Adrenal gland (tissue), 12 donors: Measurements from ENCODE around the gene TAF1B. TPM values are rescaled to one million over a fixed set of nuclear protein-coding genes. Genes with fewer than 3 reads are reported as not detected.

Source experiments
- DNase-seq, 7 donors: peaks; one replicate each; pipeline ENCODE4 v3.0.0-alpha.2; 2019 to 2020
- H3K27ac ChIP-seq, 5 donors: fragments of 200-600 bp; sonication (generic) in 4 of 5; 1 replicate in 3 of 5; 2 replicates in 2 of 5; pipeline versions ENCODE4 v1.5.1 to v1.8.0; 2016 to 2020; ENCODE audit warnings: mild to moderate bottlenecking in 1 of 5
- H3K27me3 ChIP-seq: fragments of 200-600 bp; 2 replicates; pipeline ENCODE4 v1.8.0; 2021
- H3K36me3 ChIP-seq, 2 donors: fragments of 200-600 bp; replicated peaks in 1 of 2; 1 replicate in 1 of 2; 2 replicates in 1 of 2; pipeline versions ENCODE4 v1.5.1 to v1.8.0; 2018 to 2022
- H3K4me1 ChIP-seq, 2 donors: fragments of 200-600 bp; replicated peaks in 1 of 2; 1 replicate in 1 of 2; 2 replicates in 1 of 2; pipeline versions ENCODE4 v1.5.1 to v1.8.0; 2018 to 2021
- H3K4me3 ChIP-seq, 4 donors: fragments of 200-600 bp; sonication (generic) in 3 of 4; one replicate each; pipeline ENCODE4 v1.5.1; 2016 to 2018
- H3K9me3 ChIP-seq, 3 donors: fragments of 200-600 bp; sonication (generic) in 1 of 3; replicated peaks in 1 of 3; 1 replicate in 2 of 3; 2 replicates in 1 of 3; pipeline versions ENCODE4 v1.5.1 to v1.8.0; 2016 to 2021
- POLR2A ChIP-seq, 2 donors: fragments of 450-650 bp; IDR thresholded peaks; one replicate each; pipeline ENCODE4 v1.6.1; 2017; ENCODE audit warnings: antibody characterized with exemption in 2 of 2, mild to moderate bottlenecking in 2 of 2, moderate library complexity in 1 of 2
- WGBS, 4 donors: extraction: QIAGEN DNeasy Blood & Tissue Kit in 2 of 4; methylation state at CpG; one replicate each; pipeline versions ENCODE4 v1.1.5 to v1.1.7; 2013 to 2017; 5-methylcytosine and 5-hydroxymethylcytosine counted together
- intact Hi-C, 2 donors: fragments of 100-400 bp; cut with DNase I; formaldehyde crosslinking; loops; one replicate each; pipeline versions ENCODE4 v1.14.1 to v1.15.0; 2022 to 2023
- polyA plus RNA-seq, 3 donors: library from polyadenylated mRNA; stranded (reverse); fragments of 200-250 nt in 2 of 3; fragments of 350-450 nt in 1 of 3; fragmentation: Illumina TruSeq in 1 of 3; extraction: RNeasy Lipid Tissue Mini Kit (QIAGEN cat#74804) in 1 of 3; gene quantifications; one replicate each; pipeline ENCODE4 v1.2.3, GENCODE V29; 2013 to 2014
- total RNA-seq, 9 donors: library from RNA; depleted of rRNA in 4 of 9; stranded (reverse); fragments of >200 nt in 4 of 9; fragments of 120-200 nt in 1 of 9; fragmentation: NEBNext Ultra II Directional in 1 of 9; extraction: Animal tissue kit (Norgen Biotek cat#: 25700) in 1 of 9; gene quantifications; one replicate each; pipeline versions ENCODE4 v1.1.0 to v1.2.4, GENCODE V29; 2013 to 2023
- TF ChIP-seq, protein P1 (sequence below), 6 experiments: fragments of 450-650 bp in 4 of 6; fragments of 200-600 bp in 2 of 6; sonication (generic) in 1 of 6; IDR thresholded peaks; 1 replicate in 5 of 6; 2 replicates in 1 of 6; pipeline versions ENCODE4 v1.5.1 to v1.8.0; 2016 to 2021; ENCODE audit warnings: antibody characterized with exemption in 6 of 6, mild to moderate bottlenecking in 2 of 6, moderate library complexity in 1 of 6
- donor health status: healthy with polysubstance abuse.
- donor health status: Bipolar disorder and iron deficiency.
- donor health status: DM: yes; HTN: yes; CAD: no.
- donor health status: DM: no; HTN: no; CAD: no.
- donor health status: DM: no; HTN: no; CAD: no.
- donor health status: DM: yes; HTN: yes; CAD: no.

Gene TAF1B
- total and polyA plus RNA-seq, 12 donors = 3.1 to 21.6 (median 14.9) TPM

- H3K9me3 ChIP-seq = no peaks in the 10 kb centered on the region
- no peak for TF ChIP-seq POLR2A (IDR thresholded peaks at IDR 0.05)
- 53 to 61% (median 57%) methylated on average over 7 of the region's 7 CpGs for WGBS, 4 donors
- H3K36me3 ChIP-seq = no peaks in the 10 kb centered on the region
- H3K27me3 ChIP-seq = no peaks in the 10 kb centered on the region
- no peak overlapping the region for H3K4me3 ChIP-seq
- no peaks in the 10 kb centered on the region for H3K4me1 ChIP-seq
- intact Hi-C loops = no loop called here
- H3K27ac ChIP-seq = no peak overlapping the region
- no peak for DNase-seq
These were observed 102.3 kb downstream of the TAF1B start for GRCh38 chr2:9945596-9945995.

GRCh38 chr2:9946076-9946475, 102.8 kb downstream of the TAF1B start:
- Histone ChIP-seq H3K4me1 (no peaks in the 10 kb centered on the region), H3K27me3 (no peaks in the 10 kb centered on the region), H3K36me3 (no peaks in the 10 kb centered on the region), H3K4me3 (no peak overlapping the region), H3K9me3 (no peaks in the 10 kb centered on the region), H3K27ac (no peak overlapping the region)
- intact Hi-C loops = no loop called here
- DNase-seq = no peak
- TF ChIP-seq, protein P1, sequence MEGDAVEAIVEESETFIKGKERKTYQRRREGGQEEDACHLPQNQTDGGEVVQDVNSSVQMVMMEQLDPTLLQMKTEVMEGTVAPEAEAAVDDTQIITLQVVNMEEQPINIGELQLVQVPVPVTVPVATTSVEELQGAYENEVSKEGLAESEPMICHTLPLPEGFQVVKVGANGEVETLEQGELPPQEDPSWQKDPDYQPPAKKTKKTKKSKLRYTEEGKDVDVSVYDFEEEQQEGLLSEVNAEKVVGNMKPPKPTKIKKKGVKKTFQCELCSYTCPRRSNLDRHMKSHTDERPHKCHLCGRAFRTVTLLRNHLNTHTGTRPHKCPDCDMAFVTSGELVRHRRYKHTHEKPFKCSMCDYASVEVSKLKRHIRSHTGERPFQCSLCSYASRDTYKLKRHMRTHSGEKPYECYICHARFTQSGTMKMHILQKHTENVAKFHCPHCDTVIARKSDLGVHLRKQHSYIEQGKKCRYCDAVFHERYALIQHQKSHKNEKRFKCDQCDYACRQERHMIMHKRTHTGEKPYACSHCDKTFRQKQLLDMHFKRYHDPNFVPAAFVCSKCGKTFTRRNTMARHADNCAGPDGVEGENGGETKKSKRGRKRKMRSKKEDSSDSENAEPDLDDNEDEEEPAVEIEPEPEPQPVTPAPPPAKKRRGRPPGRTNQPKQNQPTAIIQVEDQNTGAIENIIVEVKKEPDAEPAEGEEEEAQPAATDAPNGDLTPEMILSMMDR (IDR thresholded peaks at IDR 0.05) = no peak
- TF ChIP-seq POLR2A (IDR thresholded peaks at IDR 0.05) = no peak
- 80 to 88% (median 81%) methylated on average over 7 of the region's 7 CpGs for WGBS, 4 donors

GRCh38 chr2:9946818-9947217, 103.5 kb downstream of the TAF1B start:
- TF ChIP-seq POLR2A (IDR thresholded peaks at IDR 0.05) = no peak
- TF ChIP-seq, protein P1 (IDR thresholded peaks at IDR 0.05) = no peak
- intact Hi-C loops = no loop called here
- no peak overlapping the region for H3K27ac ChIP-seq
- no peak overlapping the region for H3K4me3 ChIP-seq
- DNase-seq = no peak
- H3K27me3 ChIP-seq = no peaks in the 10 kb centered on the region
- H3K36me3 ChIP-seq = no peaks in the 10 kb centered on the region
- H3K9me3 ChIP-seq = no peaks in the 10 kb centered on the region
- H3K4me1 ChIP-seq = no peaks in the 10 kb centered on the region
- WGBS, 4 donors = 74 to 86% (median 84%) methylated on average over 5 of the region's 5 CpGs

DNA sequence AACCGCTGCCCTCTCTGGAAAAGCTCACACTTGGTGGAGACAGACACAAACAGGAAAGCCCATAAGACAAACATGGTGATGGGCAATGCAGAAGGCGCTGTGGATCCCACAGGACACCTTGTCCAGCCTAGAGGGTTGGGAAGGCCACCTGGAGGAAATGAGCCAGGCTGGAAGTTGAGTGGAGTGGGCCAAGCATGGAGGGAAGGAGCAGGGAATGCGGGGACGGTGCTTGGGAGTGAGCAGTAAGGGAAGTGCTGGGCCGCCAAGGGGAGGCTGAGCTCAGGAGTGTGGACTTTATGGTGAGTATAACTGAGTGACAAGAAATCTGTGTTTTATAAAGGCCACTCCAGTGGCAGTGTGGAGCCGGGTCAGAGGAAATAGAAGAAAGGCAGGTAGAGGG, 105.4 kb downstream of the TAF1B start:
- TF ChIP-seq, protein P1 (IDR thresholded peaks at IDR 0.05) = no peak
- TF ChIP-seq POLR2A (IDR thresholded peaks at IDR 0.05) = no peak
- Histone ChIP-seq H3K9me3 (no peaks in the 10 kb centered on the region), H3K4me3 (no peak overlapping the region), H3K36me3 (no peaks in the 10 kb centered on the region), H3K27me3 (no peaks in the 10 kb centered on the region), H3K27ac (no peak overlapping the region), H3K4me1 (peaks cover 0 to 14% of the 10 kb centered on the region in 2 donors)
- 81 to 96% (median 92%) methylated on average over 5 to 6 of the region's 6 CpGs for WGBS, 4 donors
- no peak for DNase-seq
- intact Hi-C loops = no loop called here

DNA sequence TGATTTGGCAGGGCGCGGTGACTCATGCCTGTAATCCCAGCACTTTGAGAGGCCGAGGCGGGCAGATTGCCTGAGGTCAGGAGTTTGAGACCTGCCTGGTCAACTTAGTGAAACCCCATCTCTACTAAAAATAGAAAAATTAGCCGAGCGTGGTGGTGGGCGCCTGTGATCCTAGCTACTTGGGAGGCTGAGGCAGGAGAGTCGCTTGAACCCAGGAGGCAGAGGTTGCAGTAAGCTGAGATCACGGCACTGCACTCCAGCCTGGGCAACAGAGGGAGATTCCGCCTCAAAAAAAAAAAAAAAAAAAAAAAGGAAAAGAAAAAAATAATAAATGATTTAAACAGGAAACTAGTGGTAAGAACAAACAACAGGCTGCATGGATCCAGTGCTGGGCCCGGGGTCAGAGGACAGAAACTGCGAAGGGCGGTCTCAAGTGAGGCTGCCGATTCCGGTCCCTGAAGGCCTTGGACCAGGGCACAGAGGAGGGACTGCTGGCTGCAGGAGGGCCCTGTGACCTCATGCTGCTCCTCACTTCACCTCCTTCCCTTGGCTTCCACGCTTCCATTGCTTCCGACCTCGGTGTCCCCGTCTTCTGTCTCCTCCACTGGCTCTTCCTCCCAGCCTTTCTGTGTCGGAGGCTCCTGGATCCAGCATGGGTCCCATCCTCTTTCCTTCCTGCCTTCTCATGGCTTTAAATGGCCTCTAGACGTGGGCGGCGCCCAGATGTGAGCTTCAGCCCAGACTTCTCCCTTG, 106.1 kb downstream of the TAF1B start:
- no peak for TF ChIP-seq POLR2A (IDR thresholded peaks at IDR 0.05)
- TF ChIP-seq, protein P1 (IDR thresholded peaks at IDR 0.05) = no peak
- H3K9me3 ChIP-seq = no peaks in the 10 kb centered on the region
- WGBS, 4 donors = 84 to 91% (median 87%) methylated on average over 22 to 23 of the region's 23 CpGs
- no peak for DNase-seq
- H3K27me3 ChIP-seq = no peaks in the 10 kb centered on the region
- no peak overlapping the region for H3K4me3 ChIP-seq
- intact Hi-C loops = no loop called here
- H3K27ac ChIP-seq = no peak overlapping the region
- peaks cover 0 to 21% of the 10 kb centered on the region in 2 donors for H3K4me1 ChIP-seq
- no peaks in the 10 kb centered on the region for H3K36me3 ChIP-seq
